Transverse colon (tissue), 4 donors: ENCODE measurements around the gene NBAS.

Source experiments
- CTCF ChIP-seq, 5 experiments: fragments of 200-600 bp in 3 of 5; fragments of 450-650 bp in 2 of 5; sonication (generic) in 3 of 5; IDR thresholded peaks; 1 replicate in 2 of 5; 2 replicates in 3 of 5; pipeline ENCODE4 v1.5.1; 2016 to 2017; ENCODE audit warnings: antibody characterized with exemption in 5 of 5, inconsistent platforms in 3 of 5, mild to moderate bottlenecking in 2 of 5, moderate library complexity in 1 of 5
- EP300 ChIP-seq: sonication (generic); formaldehyde crosslinking; IDR thresholded peaks from one replicate; pipeline ENCODE4 v1.6.1; 2017; ENCODE audit warnings: antibody characterized with exemption, low read depth
- POLR2A ChIP-seq: fragments of 450-650 bp; IDR thresholded peaks from one replicate; pipeline ENCODE4 v1.6.1; 2016; ENCODE audit warnings: antibody characterized with exemption, mild to moderate bottlenecking, moderate library complexity
- POLR2AphosphoS5 ChIP-seq, 3 donors: sonication (generic); formaldehyde crosslinking; IDR thresholded peaks; one replicate each; pipeline ENCODE4 v1.6.1; 2016; ENCODE audit warnings: antibody characterized with exemption in 3 of 3

GRCh38 chr2:15391751-15392150, 169.4 kb downstream of the NBAS start:
- no peak for TF ChIP-seq CTCF (IDR thresholded peaks at IDR 0.05)
- no peak for TF ChIP-seq POLR2A
- no peak for TF ChIP-seq POLR2AphosphoS5 (IDR thresholded peaks at IDR 0.05)
- no peak for TF ChIP-seq EP300
